ENCODE measurements around the gene LRRIQ1.
A peak's percentile ranks its signal among the peaks of the same experiment; 100 is the strongest.

DNA sequence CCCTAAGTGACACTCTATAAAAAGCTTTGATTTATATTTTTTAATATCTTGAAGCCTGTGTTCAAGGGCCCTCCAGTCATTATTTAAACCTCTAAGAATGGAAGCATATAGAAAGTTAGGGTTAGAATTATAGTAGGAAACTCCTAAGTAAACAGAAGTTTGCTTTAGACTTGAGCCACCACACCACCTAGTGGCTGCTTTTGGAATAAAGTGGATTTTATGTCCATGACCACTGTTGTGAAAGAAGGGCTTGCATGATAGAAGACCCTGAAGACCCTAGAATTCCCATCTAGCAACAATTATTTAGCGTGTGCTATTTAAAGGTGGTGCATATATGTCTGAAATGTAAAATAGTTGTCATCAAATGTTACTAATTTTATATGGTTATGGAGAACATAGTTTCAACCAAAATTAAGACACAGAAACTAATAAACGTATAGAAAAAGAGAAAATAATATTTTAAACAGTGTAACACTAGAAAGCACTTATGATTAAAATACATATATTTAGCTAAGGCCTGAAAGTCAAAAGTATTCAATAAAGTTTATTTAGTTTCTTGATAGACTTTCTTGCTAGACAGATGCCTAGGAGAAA lies 21.3 kb downstream of the LRRIQ1 start:
- TF ChIP-seq CTCF (IDR thresholded peaks at IDR 0.05) (peak; percentile 89), EZH2 (IDR thresholded peaks at IDR 0.05; ENCODE audit: borderline replicate concordance, insufficient read depth, low read depth, low read length, poor library complexity, severe bottlenecking) (no peak)
